Brain pericyte (primary cell): ENCODE measurements around the gene WLS.

ENCODE experiments used
- DNase-seq: peaks from one replicate; pipeline ENCODE4 v3.0.0-alpha.2; 2012; ENCODE audit warnings: low read depth, low spot score

The WLS gene

DNA sequence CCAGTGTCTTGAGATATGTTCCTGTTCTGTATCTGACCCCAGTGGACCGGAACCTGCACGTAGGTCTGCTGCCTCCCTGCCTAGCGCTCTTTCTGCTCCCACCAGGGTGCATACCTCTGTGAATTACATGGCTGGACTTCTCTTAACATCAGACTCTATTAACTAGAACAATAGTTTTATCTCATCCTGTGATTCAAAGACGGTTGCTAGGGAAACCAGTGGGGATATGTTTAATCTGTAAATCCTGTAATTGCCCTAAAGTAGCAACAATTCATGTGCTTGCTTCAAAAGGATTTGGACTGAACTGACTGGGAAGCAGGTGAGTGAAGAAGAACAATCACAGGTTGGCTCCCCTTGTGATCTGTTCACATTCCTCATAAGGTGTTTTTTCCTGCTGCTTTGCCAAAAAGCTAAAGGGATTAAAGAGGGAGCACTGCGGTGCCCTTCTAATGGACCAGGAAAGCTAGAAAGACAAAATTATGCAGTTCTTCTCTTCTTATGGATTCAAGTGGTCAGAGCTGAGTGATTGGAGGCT, 129.2 kb downstream of the WLS start:
- DNase-seq: no peak

DNA sequence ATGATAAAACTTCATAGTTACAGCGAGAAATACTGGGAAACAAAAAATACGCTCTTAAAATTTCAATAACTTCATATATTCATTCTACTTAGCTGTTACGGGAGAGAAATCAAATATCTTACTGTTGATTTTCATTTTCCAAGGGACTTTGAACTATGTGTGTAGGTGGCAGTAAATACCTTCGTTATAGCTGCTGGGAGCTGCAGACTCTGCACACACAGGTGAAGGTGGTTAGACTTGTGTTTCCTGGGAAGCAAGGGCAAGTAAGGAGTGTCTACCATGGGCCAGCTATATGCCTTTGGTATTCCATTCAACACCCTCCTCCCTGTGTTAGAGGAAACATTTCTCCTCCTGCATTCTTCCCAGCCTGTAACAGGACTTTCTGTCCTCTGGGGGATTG, 130.5 kb downstream of the WLS start:
- DNase-seq: no peak

DNA sequence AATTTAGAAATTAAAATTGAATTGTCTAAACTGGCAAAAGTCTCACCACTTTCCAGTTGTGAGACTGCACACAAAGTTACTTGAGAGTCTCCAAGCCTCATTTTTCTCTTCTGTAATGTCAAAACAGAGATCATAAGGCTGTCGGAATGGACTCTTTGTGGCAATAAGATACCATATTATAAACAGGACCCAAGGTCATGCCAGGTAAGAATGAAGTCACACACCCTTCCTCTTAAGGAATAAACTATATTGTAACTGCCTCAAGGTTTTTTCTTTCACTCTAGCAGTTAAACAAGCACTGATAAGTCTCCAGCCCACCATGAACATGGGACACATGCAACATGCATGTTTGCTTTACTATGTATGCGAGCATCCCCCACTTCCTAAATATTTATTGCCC, 131.8 kb downstream of the WLS start:
- no peak for DNase-seq

DNA sequence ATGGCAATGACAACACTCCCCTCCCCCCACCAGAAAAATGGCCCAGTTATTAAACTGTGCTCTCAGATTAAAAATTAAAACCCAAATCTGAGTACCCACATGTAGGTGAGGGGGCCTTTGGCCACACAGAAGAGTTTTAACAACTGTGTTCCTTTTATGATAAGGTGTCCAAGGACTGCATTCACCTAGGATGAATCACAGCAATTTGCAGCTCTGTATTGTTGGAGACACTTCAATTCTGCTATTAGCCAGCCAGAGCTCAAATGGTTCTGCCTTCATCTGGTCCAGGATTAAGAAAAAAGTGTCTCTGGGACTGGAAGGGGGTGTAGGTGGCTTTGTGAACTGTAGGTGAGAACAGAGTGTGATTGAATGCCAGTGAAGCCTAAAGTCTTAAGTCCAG, 138.6 kb downstream of the WLS start:
- DNase-seq: no peak

DNA sequence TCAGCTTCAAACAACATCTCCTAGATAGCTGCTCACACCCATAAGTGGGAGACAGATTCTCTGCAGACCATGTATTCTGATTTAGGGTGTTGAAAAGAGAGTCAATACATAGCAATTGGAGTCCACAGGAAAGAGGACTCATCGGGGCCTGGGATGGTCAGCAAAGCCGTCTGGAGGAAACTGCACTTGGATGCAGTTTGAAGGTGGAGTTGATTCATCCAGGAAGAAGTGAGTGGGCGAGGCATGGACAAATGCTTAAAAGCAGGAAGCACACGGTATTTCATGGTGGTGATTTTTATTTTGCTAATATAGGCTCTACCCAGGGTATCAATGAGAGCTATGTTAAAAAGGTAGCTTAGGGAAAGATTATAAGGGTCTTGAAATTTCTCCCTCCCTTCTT, 145.1 kb downstream of the WLS start:
- no peak for DNase-seq

DNA sequence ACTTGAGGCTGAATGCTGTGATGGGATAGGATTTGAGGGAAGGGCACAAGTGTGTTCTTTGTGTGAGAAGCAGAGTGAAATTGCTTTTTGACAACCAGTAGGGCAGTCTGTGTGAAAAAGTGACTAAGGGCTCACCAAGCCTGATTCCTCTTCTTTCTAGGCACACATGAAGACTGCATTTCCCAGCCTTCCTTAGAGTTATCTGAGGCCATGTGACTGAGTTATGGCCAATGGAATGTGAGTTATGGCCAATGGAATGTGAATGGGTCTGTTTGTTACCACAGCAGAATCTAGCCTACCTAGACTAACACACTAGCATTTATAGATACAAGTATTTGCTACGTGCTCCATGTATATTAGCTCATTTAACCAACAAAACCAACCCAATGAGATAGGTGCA, 146.6 kb downstream of the WLS start:
- DNase-seq: no peak

DNA sequence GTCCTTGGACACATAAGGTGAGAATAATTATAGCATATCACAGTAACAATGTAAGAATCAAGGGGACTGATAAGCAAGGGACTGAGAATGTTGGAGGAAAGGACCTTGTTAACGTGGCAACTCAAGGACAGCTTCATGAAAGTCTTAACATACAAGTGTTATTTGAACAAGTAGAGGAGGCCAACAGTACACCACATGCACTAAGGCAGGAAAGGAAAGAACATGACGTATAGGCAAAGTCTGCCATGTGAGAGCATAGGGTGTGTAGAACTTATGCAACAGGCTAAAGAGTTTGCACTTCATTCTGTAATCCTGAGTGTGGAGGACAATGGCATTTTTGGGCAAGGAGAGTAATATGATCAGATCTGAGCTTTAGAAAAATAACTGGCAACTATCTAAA, 148.6 kb downstream of the WLS start:
- no peak for DNase-seq

GRCh38 chr1:68081775-68082283, 150.5 kb downstream of the WLS start:
- DNase-seq: no peak

- DNase-seq: no peak
These were observed 153.7 kb downstream of the WLS start for GRCh38 chr1:68078647-68079046.
